Activated T-cell treated with anti-CD3 and anti-CD28 coated beads, Interleukin-2, amount 50 U/mL, for 72 hours (primary cell): ENCODE measurements around the gene MCC. TPM values are rescaled to one million over a fixed set of nuclear protein-coding genes. Genes with fewer than 3 reads are reported as not detected.

Source experiments
- ATAC-seq, 2 donors: fragments of 150-1000 bp; cut with Tn5 transposase; replicated peaks in 1 of 2; 2 replicates each; pipeline ENCODE4 v1.10.0; 2021; ENCODE audit warnings: moderate library complexity in 2 of 2, mild to moderate bottlenecking in 1 of 2
- DNase-seq, 2 donors: peaks; one replicate each; pipeline ENCODE4 v3.0.0; 2021 to 2022; ENCODE audit warnings: mixed read lengths in 1 of 2
- H3K27ac Mint-ChIP-seq: one replicate; pipeline ENCODE4 v1.8.0; 2022; ENCODE audit warnings: mild to moderate bottlenecking, moderate library complexity, mixed read lengths
- H3K27me3 Mint-ChIP-seq: one replicate; pipeline ENCODE4 v1.8.0; 2022; ENCODE audit warnings: low read depth, mixed read lengths
- H3K36me3 Mint-ChIP-seq, 2 donors: one replicate each; pipeline ENCODE4 v1.8.0; 2022; ENCODE audit warnings: mixed read lengths in 2 of 2, mild to moderate bottlenecking in 1 of 2; ENCODE audit not compliant: insufficient read depth in 2 of 2
- H3K4me1 Mint-ChIP-seq: one replicate; pipeline ENCODE4 v1.8.0; 2022; ENCODE audit warnings: low read depth, mixed read lengths
- H3K4me3 Mint-ChIP-seq, 2 donors: one replicate each; pipeline ENCODE4 v1.8.0; 2022; ENCODE audit warnings: mild to moderate bottlenecking in 2 of 2, mixed read lengths in 2 of 2, moderate library complexity in 2 of 2
- H3K9me3 Mint-ChIP-seq, 2 donors: one replicate each; pipeline ENCODE4 v1.8.0; 2022; ENCODE audit warnings: mixed read lengths in 2 of 2
- total RNA-seq, 2 donors: library from RNA; stranded (reverse); gene quantifications; one replicate each; pipeline ENCODE4 v1.2.3, GENCODE V29; 2022

The MCC gene
- total RNA-seq, 2 donors from 2014 or later: 3.3 to 4.2 TPM

GRCh38 chr5:113299591-113299990 is 188.7 kb downstream of the MCC start:
- Mint-ChIP-seq H3K27me3 (peaks cover 52% of the 10 kb centered on the region), H3K9me3 (no peaks in the 10 kb centered on the region), H3K4me1 (peaks cover 9% of the 10 kb centered on the region), H3K27ac (no peak overlapping the region), H3K36me3 (no peaks in the 10 kb centered on the region), H3K4me3 (no peak overlapping the region)
- no peak for DNase-seq
- no peak for ATAC-seq

DNA sequence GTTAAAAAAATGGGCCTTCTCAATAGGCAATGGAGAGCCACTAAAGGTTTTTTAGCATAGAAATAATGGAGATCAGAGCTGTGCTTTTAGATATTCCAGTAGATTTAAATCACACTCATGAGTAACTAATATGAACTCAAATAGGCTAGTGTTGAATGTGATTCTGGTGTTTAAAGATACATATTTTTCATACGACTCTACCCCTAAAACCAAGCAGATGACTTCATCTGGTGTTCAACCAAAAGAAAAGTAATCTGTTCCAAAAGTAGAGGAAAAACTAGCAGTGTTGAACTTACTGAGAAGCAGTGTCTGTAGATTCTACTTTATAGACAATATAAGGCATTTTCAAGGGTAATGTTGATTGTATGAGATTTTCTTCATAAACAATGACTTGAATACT is 191.6 kb downstream of the MCC start:
- Mint-ChIP-seq H3K36me3 (no peaks in the 10 kb centered on the region), H3K27me3 (peaks cover 49% of the 10 kb centered on the region), H3K27ac (no peak overlapping the region), H3K4me3 (no peak overlapping the region), H3K9me3 (no peaks in the 10 kb centered on the region), H3K4me1 (peaks cover 20% of the 10 kb centered on the region)
- DNase-seq (no peak), ATAC-seq (no peak)

GRCh38 chr5:113295111-113295539 is 193.1 kb downstream of the MCC start:
- no peak for DNase-seq
- no peaks in the 10 kb centered on the region for H3K9me3 Mint-ChIP-seq
- peaks cover 20% of the 10 kb centered on the region for H3K4me1 Mint-ChIP-seq
- no peaks in the 10 kb centered on the region for H3K36me3 Mint-ChIP-seq
- H3K27ac Mint-ChIP-seq: no peak overlapping the region
- H3K27me3 Mint-ChIP-seq: peaks cover 49% of the 10 kb centered on the region
- no peak for ATAC-seq
- H3K4me3 Mint-ChIP-seq: peak overlapping the region; percentile 68 to 86

- H3K9me3 Mint-ChIP-seq: no peaks in the 10 kb centered on the region
- H3K4me1 Mint-ChIP-seq: peaks cover 20% of the 10 kb centered on the region
- peak; percentile 95 to 96 for ATAC-seq
- no peaks in the 10 kb centered on the region for H3K36me3 Mint-ChIP-seq
- peak; percentile 84 to 85 for DNase-seq
- peak overlapping the region; percentile 68 to 86 for H3K4me3 Mint-ChIP-seq
- no peak overlapping the region for H3K27ac Mint-ChIP-seq
- peaks cover 49% of the 10 kb centered on the region for H3K27me3 Mint-ChIP-seq
These were observed 193.7 kb downstream of the MCC start for GRCh38 chr5:113294311-113295110.

GRCh38 chr5:113293975-113294310 is 194.3 kb downstream of the MCC start:
- H3K27me3 Mint-ChIP-seq: peaks cover 49% of the 10 kb centered on the region
- DNase-seq: peak; percentile 9 to 14
- peak overlapping the region; percentile 68 to 86 for H3K4me3 Mint-ChIP-seq
- peaks cover 20% of the 10 kb centered on the region for H3K4me1 Mint-ChIP-seq
- ATAC-seq: peak; percentile 35 to 56
- no peak overlapping the region for H3K27ac Mint-ChIP-seq
- no peaks in the 10 kb centered on the region for H3K36me3 Mint-ChIP-seq
- no peaks in the 10 kb centered on the region for H3K9me3 Mint-ChIP-seq

- peak overlapping the region; percentile 68 to 86 for H3K4me3 Mint-ChIP-seq
- no peak overlapping the region for H3K27ac Mint-ChIP-seq
- peaks cover 46% of the 10 kb centered on the region for H3K27me3 Mint-ChIP-seq
- no peak for ATAC-seq
- H3K36me3 Mint-ChIP-seq: no peaks in the 10 kb centered on the region
- peaks cover 20% of the 10 kb centered on the region for H3K4me1 Mint-ChIP-seq
- H3K9me3 Mint-ChIP-seq: no peaks in the 10 kb centered on the region
- DNase-seq: no peak
These were observed 194.9 kb downstream of the MCC start for GRCh38 chr5:113293068-113293974.

GRCh38 chr5:113292462-113292861 is 195.8 kb downstream of the MCC start:
- H3K36me3 Mint-ChIP-seq: no peaks in the 10 kb centered on the region
- ATAC-seq: no peak
- peaks cover 20% of the 10 kb centered on the region for H3K4me1 Mint-ChIP-seq
- H3K4me3 Mint-ChIP-seq: peak overlapping the region; percentile 68 to 86
- DNase-seq: no peak
- no peaks in the 10 kb centered on the region for H3K9me3 Mint-ChIP-seq
- H3K27ac Mint-ChIP-seq: no peak overlapping the region
- H3K27me3 Mint-ChIP-seq: peaks cover 47% of the 10 kb centered on the region

- H3K4me1 Mint-ChIP-seq: peaks cover 21% of the 10 kb centered on the region
- peaks cover 9% of the 10 kb centered on the region for H3K27me3 Mint-ChIP-seq
- DNase-seq (no peak), ATAC-seq (no peak)
- no peaks in the 10 kb centered on the region for H3K9me3 Mint-ChIP-seq
- H3K36me3 Mint-ChIP-seq: no peaks in the 10 kb centered on the region
- no peak overlapping the region for H3K4me3 Mint-ChIP-seq
- H3K27ac Mint-ChIP-seq: no peak overlapping the region
These were observed 204.7 kb downstream of the MCC start for GRCh38 chr5:113283558-113283957.

GRCh38 chr5:113282472-113282871 is 205.8 kb downstream of the MCC start:
- ATAC-seq (no peak), DNase-seq (no peak)
- Mint-ChIP-seq H3K27ac (no peak overlapping the region), H3K4me3 (no peak overlapping the region), H3K36me3 (no peaks in the 10 kb centered on the region), H3K27me3 (peaks cover 6% of the 10 kb centered on the region), H3K9me3 (no peaks in the 10 kb centered on the region), H3K4me1 (peaks cover 28% of the 10 kb centered on the region)

- H3K27me3 Mint-ChIP-seq: peaks cover 6% of the 10 kb centered on the region
- peak; percentile 38 to 55 for ATAC-seq
- DNase-seq: no peak
- H3K4me1 Mint-ChIP-seq: peaks cover 28% of the 10 kb centered on the region
- H3K36me3 Mint-ChIP-seq: peaks cover 0 to 2% of the 10 kb centered on the region in 2 donors
- no peak overlapping the region for H3K27ac Mint-ChIP-seq
- H3K4me3 Mint-ChIP-seq: no peak overlapping the region
- H3K9me3 Mint-ChIP-seq: no peaks in the 10 kb centered on the region
These were observed 207.1 kb downstream of the MCC start for GRCh38 chr5:113281194-113281593.

- Mint-ChIP-seq H3K27ac (no peak overlapping the region), H3K4me3 (no peak overlapping the region), H3K9me3 (no peaks in the 10 kb centered on the region), H3K36me3 (peaks cover 0 to 2% of the 10 kb centered on the region in 2 donors), H3K4me1 (peaks cover 28% of the 10 kb centered on the region), H3K27me3 (peaks cover 6% of the 10 kb centered on the region)
- DNase-seq: no peak
- peak in 1 of 2 donors; percentile 40 for ATAC-seq
These were observed 207.7 kb downstream of the MCC start for GRCh38 chr5:113280541-113280940.

DNA sequence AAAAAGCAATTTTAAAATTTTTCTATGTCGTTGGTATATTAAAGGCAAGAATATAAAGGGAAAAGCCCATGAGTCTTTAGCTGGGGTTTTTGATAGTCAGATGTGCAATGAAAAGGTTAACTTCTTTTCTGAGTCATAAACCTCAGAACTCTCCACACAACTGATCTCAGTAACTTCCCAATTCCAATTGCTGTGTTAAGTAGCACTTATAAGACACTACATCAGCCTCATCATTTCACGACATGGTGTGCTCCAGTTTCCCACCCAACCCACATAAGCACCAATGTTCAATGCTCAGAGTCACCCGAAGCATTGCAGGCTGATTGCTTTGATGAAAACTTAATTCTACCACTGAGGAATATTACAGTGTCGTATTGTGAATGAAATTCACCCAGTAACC is 209.3 kb downstream of the MCC start:
- ATAC-seq (peak; percentile 90 to 91), DNase-seq (peak; percentile 11 to 25)
- Mint-ChIP-seq H3K4me1 (peaks cover 33% of the 10 kb centered on the region), H3K36me3 (peaks cover 0 to 2% of the 10 kb centered on the region in 2 donors), H3K27ac (no peak overlapping the region), H3K9me3 (no peaks in the 10 kb centered on the region), H3K27me3 (peaks cover 6% of the 10 kb centered on the region), H3K4me3 (no peak overlapping the region)

DNA sequence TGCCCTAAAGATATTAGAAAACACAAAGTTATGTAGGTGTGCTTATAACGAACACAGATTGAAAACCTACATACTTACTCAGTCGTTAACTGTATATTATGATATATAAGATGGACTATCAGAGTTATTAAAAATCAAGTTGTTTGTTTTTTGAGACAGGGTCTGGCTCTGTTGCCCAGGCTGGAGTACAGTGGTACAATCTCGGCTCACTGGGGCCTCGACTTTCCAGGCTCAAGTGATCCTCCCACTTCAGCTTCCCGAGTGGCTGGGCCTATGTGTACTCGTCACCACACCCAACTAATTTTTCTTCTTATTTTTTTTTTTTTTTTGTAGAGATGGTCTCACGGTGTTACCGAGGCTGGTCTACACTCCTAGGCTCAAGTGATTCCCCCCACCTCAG is 211.8 kb downstream of the MCC start:
- no peak overlapping the region for H3K4me3 Mint-ChIP-seq
- DNase-seq: no peak
- H3K36me3 Mint-ChIP-seq: peaks cover 0 to 2% of the 10 kb centered on the region in 2 donors
- peaks cover 6% of the 10 kb centered on the region for H3K27me3 Mint-ChIP-seq
- no peaks in the 10 kb centered on the region for H3K9me3 Mint-ChIP-seq
- H3K4me1 Mint-ChIP-seq: peaks cover 36% of the 10 kb centered on the region
- no peak overlapping the region for H3K27ac Mint-ChIP-seq
- ATAC-seq: no peak
